ENCODE data around the gene RNF123.

GRCh38 chr3:49734752-49735151 is 45.4 kb downstream of the RNF123 start:
- TF ChIP-seq, protein P1, sequence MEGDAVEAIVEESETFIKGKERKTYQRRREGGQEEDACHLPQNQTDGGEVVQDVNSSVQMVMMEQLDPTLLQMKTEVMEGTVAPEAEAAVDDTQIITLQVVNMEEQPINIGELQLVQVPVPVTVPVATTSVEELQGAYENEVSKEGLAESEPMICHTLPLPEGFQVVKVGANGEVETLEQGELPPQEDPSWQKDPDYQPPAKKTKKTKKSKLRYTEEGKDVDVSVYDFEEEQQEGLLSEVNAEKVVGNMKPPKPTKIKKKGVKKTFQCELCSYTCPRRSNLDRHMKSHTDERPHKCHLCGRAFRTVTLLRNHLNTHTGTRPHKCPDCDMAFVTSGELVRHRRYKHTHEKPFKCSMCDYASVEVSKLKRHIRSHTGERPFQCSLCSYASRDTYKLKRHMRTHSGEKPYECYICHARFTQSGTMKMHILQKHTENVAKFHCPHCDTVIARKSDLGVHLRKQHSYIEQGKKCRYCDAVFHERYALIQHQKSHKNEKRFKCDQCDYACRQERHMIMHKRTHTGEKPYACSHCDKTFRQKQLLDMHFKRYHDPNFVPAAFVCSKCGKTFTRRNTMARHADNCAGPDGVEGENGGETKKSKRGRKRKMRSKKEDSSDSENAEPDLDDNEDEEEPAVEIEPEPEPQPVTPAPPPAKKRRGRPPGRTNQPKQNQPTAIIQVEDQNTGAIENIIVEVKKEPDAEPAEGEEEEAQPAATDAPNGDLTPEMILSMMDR (IDR thresholded peaks at IDR 0.05), result no peak
- TF ChIP-seq TCF7L2 (IDR thresholded peaks at IDR 0.05; ENCODE audit: low read depth, low read length), result no peak
- no peak for TF ChIP-seq POLR2AphosphoS5 (IDR thresholded peaks at IDR 0.05; ENCODE audit: low read depth, low read length)
- TF ChIP-seq, protein P2, sequence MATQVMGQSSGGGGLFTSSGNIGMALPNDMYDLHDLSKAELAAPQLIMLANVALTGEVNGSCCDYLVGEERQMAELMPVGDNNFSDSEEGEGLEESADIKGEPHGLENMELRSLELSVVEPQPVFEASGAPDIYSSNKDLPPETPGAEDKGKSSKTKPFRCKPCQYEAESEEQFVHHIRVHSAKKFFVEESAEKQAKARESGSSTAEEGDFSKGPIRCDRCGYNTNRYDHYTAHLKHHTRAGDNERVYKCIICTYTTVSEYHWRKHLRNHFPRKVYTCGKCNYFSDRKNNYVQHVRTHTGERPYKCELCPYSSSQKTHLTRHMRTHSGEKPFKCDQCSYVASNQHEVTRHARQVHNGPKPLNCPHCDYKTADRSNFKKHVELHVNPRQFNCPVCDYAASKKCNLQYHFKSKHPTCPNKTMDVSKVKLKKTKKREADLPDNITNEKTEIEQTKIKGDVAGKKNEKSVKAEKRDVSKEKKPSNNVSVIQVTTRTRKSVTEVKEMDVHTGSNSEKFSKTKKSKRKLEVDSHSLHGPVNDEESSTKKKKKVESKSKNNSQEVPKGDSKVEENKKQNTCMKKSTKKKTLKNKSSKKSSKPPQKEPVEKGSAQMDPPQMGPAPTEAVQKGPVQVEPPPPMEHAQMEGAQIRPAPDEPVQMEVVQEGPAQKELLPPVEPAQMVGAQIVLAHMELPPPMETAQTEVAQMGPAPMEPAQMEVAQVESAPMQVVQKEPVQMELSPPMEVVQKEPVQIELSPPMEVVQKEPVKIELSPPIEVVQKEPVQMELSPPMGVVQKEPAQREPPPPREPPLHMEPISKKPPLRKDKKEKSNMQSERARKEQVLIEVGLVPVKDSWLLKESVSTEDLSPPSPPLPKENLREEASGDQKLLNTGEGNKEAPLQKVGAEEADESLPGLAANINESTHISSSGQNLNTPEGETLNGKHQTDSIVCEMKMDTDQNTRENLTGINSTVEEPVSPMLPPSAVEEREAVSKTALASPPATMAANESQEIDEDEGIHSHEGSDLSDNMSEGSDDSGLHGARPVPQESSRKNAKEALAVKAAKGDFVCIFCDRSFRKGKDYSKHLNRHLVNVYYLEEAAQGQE (IDR thresholded peaks at IDR 0.05; ENCODE audit: insufficient read depth in 1 of 2, low read depth in 2 of 2, low read length in 1 of 2), result no peak
- no peak for TF ChIP-seq SIN3A (IDR thresholded peaks at IDR 0.05; ENCODE audit: borderline replicate concordance, insufficient read depth, low read depth, low read length)

All from Panc1 (cell line).